GM18508 (cell line): ENCODE measurements around the gene FUT4.
"Not testable (repeated sequence)": the region's sequence is repeated elsewhere in the genome, so short reads cannot be mapped to it uniquely, and the experiment has no call there.

Experiments
- ATAC-seq: cut with Tn5 transposase; IDR thresholded peaks from one replicate; pipeline ENCODE4 v1.9.1; 2021; ENCODE audit warnings: moderate number of reproducible peaks; ENCODE audit not compliant: insufficient read depth, unreplicated experiment

The FUT4 gene

GRCh38 chr11:94532211-94532610 lies 11.5 kb upstream of the FUT4 start:
- no peak for ATAC-seq

GRCh38 chr11:94533206-94533605 lies 10.5 kb upstream of the FUT4 start:
- no peak for ATAC-seq

- ATAC-seq = no peak
These were observed 9.8 kb upstream of the FUT4 start for GRCh38 chr11:94533696-94534630.

- ATAC-seq = no peak
These were observed 7.3 kb upstream of the FUT4 start for GRCh38 chr11:94536386-94536785.

GRCh38 chr11:94537031-94537600 lies 6.6 kb upstream of the FUT4 start:
- ATAC-seq = no peak

- no peak for ATAC-seq
These were observed 4.3 kb upstream of the FUT4 start for GRCh38 chr11:94539420-94539819.

GRCh38 chr11:94544646-94545263 lies 1.0 kb downstream of the FUT4 start:
- ATAC-seq = no peak

- ATAC-seq = no peak
These were observed 1.8 kb downstream of the FUT4 start for GRCh38 chr11:94545264-94546161.

GRCh38 chr11:94546162-94546470 lies 2.4 kb downstream of the FUT4 start:
- no peak for ATAC-seq

- no peak for ATAC-seq
These were observed 3.2 kb downstream of the FUT4 start for GRCh38 chr11:94546886-94547285.

GRCh38 chr11:94549146-94549545 lies 5.4 kb downstream of the FUT4 start:
- no peak for ATAC-seq

- ATAC-seq = no peak
These were observed 6.8 kb downstream of the FUT4 start for GRCh38 chr11:94550513-94550912.

- ATAC-seq = no peak
These were observed 10.2 kb downstream of the FUT4 start for GRCh38 chr11:94553938-94554337.

GRCh38 chr11:94555752-94556329 lies 12.1 kb downstream of the FUT4 start:
- ATAC-seq = not testable (repeated sequence)

GRCh38 chr11:94557421-94557820 lies 13.7 kb downstream of the FUT4 start:
- ATAC-seq = no peak

- no peak for ATAC-seq
These were observed 14.3 kb downstream of the FUT4 start for GRCh38 chr11:94557992-94558391.

GRCh38 chr11:94558468-94558867 lies 14.7 kb downstream of the FUT4 start:
- no peak for ATAC-seq

- no peak for ATAC-seq
These were observed 15.2 kb downstream of the FUT4 start for GRCh38 chr11:94558932-94559331.

- no peak for ATAC-seq
These were observed 15.6 kb downstream of the FUT4 start for GRCh38 chr11:94559361-94559760.

- ATAC-seq = no peak
These were observed 17.1 kb downstream of the FUT4 start for GRCh38 chr11:94560834-94561233.
